GM19025 (cell line): Measurements from ENCODE around the gene LHX3.

Experiments used
- ATAC-seq: cut with Tn5 transposase; IDR thresholded peaks from one replicate; pipeline ENCODE4 v1.9.1; 2021; ENCODE audit warnings: mild to moderate bottlenecking, low read depth, moderate library complexity; ENCODE audit not compliant: unreplicated experiment

Gene LHX3

GRCh38 chr9:136209786-136210185, 4.9 kb upstream of the LHX3 start:
- ATAC-seq, result no peak

GRCh38 chr9:136209232-136209631, 4.3 kb upstream of the LHX3 start:
- no peak for ATAC-seq

GRCh38 chr9:136208675-136209074, 3.7 kb upstream of the LHX3 start:
- ATAC-seq, result no peak

- ATAC-seq, result no peak
Measured at GRCh38 chr9:136207616-136208015, 2.7 kb upstream of the LHX3 start.

GRCh38 chr9:136206602-136207275, 1.8 kb upstream of the LHX3 start:
- no peak for ATAC-seq

GRCh38 chr9:136205707-136205992, 722 bp upstream of the LHX3 start:
- ATAC-seq, result no peak

- no peak for ATAC-seq
Measured at GRCh38 chr9:136204145-136204805, 653 bp downstream of the LHX3 start.

- no peak for ATAC-seq
Measured at GRCh38 chr9:136203408-136204144, 1.4 kb downstream of the LHX3 start.

- ATAC-seq, result no peak
Measured at GRCh38 chr9:136202454-136203407, 2.2 kb downstream of the LHX3 start.

- ATAC-seq, result no peak
Measured at GRCh38 chr9:136201609-136202453, 3.1 kb downstream of the LHX3 start.

GRCh38 chr9:136201174-136201573, 3.8 kb downstream of the LHX3 start:
- no peak for ATAC-seq

- ATAC-seq, result no peak
Measured at GRCh38 chr9:136200424-136200823, 4.5 kb downstream of the LHX3 start.

GRCh38 chr9:136199391-136200288, 5.3 kb downstream of the LHX3 start:
- ATAC-seq, result no peak

GRCh38 chr9:136198605-136199083, 6.3 kb downstream of the LHX3 start:
- no peak for ATAC-seq

- ATAC-seq, result no peak
Measured at GRCh38 chr9:136197930-136198604, 6.9 kb downstream of the LHX3 start.

- no peak for ATAC-seq
Measured at GRCh38 chr9:136197084-136197875, 7.6 kb downstream of the LHX3 start.

GRCh38 chr9:136196404-136197083, 8.4 kb downstream of the LHX3 start:
- no peak for ATAC-seq
